ENCODE data around the gene FILIP1.

FILIP1 gene

DNA sequence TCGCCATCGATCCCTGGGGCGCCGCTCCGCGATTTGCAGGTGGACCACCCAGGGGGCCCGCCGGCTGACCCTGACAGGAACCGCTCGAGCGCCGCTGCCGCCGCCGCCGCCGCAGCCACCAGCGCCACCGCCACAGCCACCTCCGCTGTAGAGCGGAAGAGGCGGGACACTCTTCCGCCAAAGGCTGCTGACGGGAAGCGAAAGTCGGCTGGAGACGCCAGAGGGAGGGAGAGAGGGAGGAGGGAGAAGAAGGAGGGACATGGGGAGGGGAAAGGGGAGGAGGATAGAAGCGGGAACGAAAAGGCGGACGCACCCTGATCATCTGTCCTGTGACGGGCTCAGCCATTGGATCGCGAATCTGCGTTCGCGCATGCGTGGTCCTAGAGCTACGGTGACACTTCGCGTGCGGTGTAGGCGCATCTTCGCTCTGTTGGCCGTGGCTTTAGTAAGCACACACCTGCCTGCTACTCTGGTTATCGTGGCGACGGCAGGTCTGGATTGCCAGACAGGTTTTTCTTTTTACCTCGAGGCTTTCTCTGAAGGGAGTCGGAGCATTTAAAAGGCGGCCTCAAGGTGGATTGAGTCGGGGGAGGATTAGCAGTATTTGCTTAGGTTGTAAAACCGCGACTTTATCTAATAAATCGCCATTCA lies 208.8 kb downstream of the FILIP1 start, which contains the start of gene TMEM30A:
Gene TMEM30A (minus strand): TSS at position 161 of the 651 bp plus-strand sequence. CDS start 154 bp downstream, at position 7.
- H3K4me1 ChIP-seq (ENCODE audit: insufficient read depth, insufficient read length): no peaks in the 10 kb centered on the region
- DNase-seq (ENCODE audit: low read depth, low spot score): peak; percentile 94

DNA sequence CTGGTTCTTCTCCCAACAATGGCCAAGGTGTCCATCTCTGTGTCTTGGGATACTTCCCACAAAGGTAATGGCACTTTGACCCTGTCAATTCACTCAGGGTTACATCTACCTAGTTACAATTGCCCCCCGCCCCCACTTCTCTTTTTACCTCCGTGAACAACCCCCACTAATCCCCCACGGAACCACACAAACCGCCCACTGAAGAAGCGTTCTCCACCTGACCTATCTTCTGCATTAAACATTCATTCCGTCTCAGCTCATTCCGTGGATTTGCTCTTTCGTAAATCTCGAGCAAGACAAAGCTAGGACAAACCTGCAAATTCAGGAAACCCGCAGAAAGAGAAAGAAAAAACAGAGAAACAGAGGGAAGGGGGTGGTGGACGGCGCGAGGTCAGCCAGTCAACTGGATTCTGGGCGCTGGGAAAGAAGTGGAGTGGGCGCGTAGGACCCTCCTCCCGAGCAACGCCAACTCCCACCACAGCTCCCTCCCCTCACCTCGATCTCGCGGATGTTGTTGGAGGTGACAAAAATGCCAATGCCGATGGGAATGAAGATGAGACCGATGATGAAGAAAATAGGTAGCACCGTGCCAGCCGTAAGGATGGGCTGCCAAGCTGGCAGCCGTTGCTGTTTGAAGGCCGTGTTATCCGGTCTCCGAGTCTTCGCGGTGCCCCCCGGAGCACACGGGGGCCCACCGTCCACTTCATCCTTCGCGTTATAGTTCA lies 209.5 kb downstream of the FILIP1 start:
- DNase-seq (ENCODE audit: low read depth, low spot score): no peak
- Histone ChIP-seq H3K27me3 (ENCODE audit: insufficient read depth, insufficient read length) (no peaks in the 10 kb centered on the region), H3K9me3 (ENCODE audit: insufficient read depth, low read length) (no peaks in the 10 kb centered on the region), H3K9ac (ENCODE audit: insufficient read length, low read depth) (peak overlapping the region; percentile 88), H3K4me1 (ENCODE audit: insufficient read depth, insufficient read length) (no peaks in the 10 kb centered on the region), H3K36me3 (ENCODE audit: insufficient read depth, insufficient read length, low read length) (no peaks in the 10 kb centered on the region), H3K4me3 (ENCODE audit: insufficient read length, low read depth) (peak overlapping the region; percentile 95)
- TF ChIP-seq SUZ12 (IDR thresholded peaks at IDR 0.05; ENCODE audit: extremely low read depth, insufficient read depth, insufficient read length) (no peak), YY1 (IDR thresholded peaks at IDR 0.05; ENCODE audit: insufficient read depth, insufficient read length) (no peak), ZNF274 (IDR thresholded peaks at IDR 0.05; ENCODE audit: low read depth, low read length) (no peak)

More for the DNA sequence above, 208.8 kb downstream of the FILIP1 start, which contains the start of gene TMEM30A:
- Histone ChIP-seq H3K9me3 (ENCODE audit: insufficient read depth, low read length) (no peaks in the 10 kb centered on the region), H3K36me3 (ENCODE audit: insufficient read depth, insufficient read length, low read length) (no peaks in the 10 kb centered on the region), H3K27me3 (ENCODE audit: insufficient read depth, insufficient read length) (no peaks in the 10 kb centered on the region), H3K9ac (ENCODE audit: insufficient read length, low read depth) (peak within 1 kb of the TSS; percentile 88), H3K4me3 (ENCODE audit: insufficient read length, low read depth) (peak within 1 kb of the TSS; percentile 95)
- TF ChIP-seq SUZ12 (IDR thresholded peaks at IDR 0.05; ENCODE audit: extremely low read depth, insufficient read depth, insufficient read length) (no peak), ZNF274 (IDR thresholded peaks at IDR 0.05; ENCODE audit: low read depth, low read length) (no peak), YY1 (IDR thresholded peaks at IDR 0.05; ENCODE audit: insufficient read depth, insufficient read length) (no peak)

GRCh38 chr6:75282706-75283105 lies 210.9 kb downstream of the FILIP1 start:
- H3K4me3 ChIP-seq (ENCODE audit: insufficient read length, low read depth): peak overlapping the region; percentile 95
- H3K9ac ChIP-seq (ENCODE audit: insufficient read length, low read depth): no peak overlapping the region
- H3K27me3 ChIP-seq (ENCODE audit: insufficient read depth, insufficient read length): no peaks in the 10 kb centered on the region
- H3K9me3 ChIP-seq (ENCODE audit: insufficient read depth, low read length): no peaks in the 10 kb centered on the region
- no peak for DNase-seq (ENCODE audit: low read depth, low spot score)
- no peaks in the 10 kb centered on the region for H3K4me1 ChIP-seq (ENCODE audit: insufficient read depth, insufficient read length)
- H3K36me3 ChIP-seq (ENCODE audit: insufficient read depth, insufficient read length, low read length): no peaks in the 10 kb centered on the region
- TF ChIP-seq SUZ12 (IDR thresholded peaks at IDR 0.05; ENCODE audit: extremely low read depth, insufficient read depth, insufficient read length): no peak
- TF ChIP-seq YY1 (IDR thresholded peaks at IDR 0.05; ENCODE audit: insufficient read depth, insufficient read length): no peak
- no peak for TF ChIP-seq ZNF274 (IDR thresholded peaks at IDR 0.05; ENCODE audit: low read depth, low read length)

DNA sequence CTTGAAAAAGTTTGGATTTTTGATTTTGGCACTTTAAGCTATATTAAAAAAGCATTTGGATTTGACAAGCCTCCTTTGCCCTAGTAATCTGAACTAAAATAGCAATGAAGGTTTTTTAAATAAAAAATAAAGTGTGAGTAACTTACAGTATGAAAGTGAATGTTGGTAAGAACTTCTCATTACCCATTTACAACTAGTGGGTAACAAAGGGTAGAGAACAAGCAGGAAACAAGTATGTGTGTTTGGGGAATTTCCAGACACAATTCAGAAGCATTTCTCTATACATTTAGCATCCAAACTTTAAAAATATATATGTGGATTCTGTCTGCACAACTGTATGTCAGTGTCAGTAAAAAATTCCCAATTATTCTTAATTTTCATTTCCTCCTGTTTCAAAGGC lies 211.9 kb downstream of the FILIP1 start:
- TF ChIP-seq YY1 (IDR thresholded peaks at IDR 0.05; ENCODE audit: insufficient read depth, insufficient read length) (no peak), ZNF274 (IDR thresholded peaks at IDR 0.05; ENCODE audit: low read depth, low read length) (no peak), SUZ12 (IDR thresholded peaks at IDR 0.05; ENCODE audit: extremely low read depth, insufficient read depth, insufficient read length) (no peak)
- Histone ChIP-seq H3K4me1 (ENCODE audit: insufficient read depth, insufficient read length) (no peaks in the 10 kb centered on the region), H3K36me3 (ENCODE audit: insufficient read depth, insufficient read length, low read length) (peaks cover 4% of the 10 kb centered on the region), H3K4me3 (ENCODE audit: insufficient read length, low read depth) (no peak overlapping the region), H3K9ac (ENCODE audit: insufficient read length, low read depth) (no peak overlapping the region), H3K27me3 (ENCODE audit: insufficient read depth, insufficient read length) (no peaks in the 10 kb centered on the region), H3K9me3 (ENCODE audit: insufficient read depth, low read length) (no peaks in the 10 kb centered on the region)
- no peak for DNase-seq (ENCODE audit: low read depth, low spot score)

DNA sequence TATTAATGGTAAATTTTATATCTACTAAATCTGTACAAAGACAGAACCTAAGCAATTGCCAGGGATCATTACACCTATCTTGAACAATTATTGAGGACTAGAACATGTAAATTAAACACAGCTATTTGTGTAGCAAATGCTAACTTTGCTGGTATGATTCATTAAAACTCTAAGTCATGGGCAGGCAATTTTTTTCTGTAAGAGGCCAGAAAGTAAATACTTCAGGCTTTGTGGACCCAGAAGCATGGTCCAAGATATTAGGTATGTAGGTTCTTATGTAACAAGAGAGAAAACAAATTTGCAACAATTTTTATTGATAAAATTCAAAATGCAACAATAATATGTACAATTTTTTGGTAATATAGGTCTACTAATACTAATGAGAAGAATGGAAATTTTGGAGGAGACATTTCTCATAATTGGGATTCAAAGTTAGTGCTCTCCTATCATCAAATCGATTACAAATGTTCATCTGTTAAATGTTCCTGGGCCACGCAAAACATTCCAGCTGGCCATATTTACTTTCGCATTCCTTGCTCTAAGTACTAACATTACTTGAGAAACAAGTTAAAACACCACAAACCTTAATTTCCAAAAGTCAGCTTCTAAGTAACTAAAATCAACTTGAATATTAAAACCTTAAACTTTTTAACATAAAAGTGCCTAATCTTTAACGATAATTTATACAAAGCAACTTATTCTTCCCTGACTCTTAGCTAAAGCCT lies 213.3 kb downstream of the FILIP1 start:
- Histone ChIP-seq H3K9ac (ENCODE audit: insufficient read length, low read depth) (no peak overlapping the region), H3K36me3 (ENCODE audit: insufficient read depth, insufficient read length, low read length) (peaks cover 4% of the 10 kb centered on the region), H3K27me3 (ENCODE audit: insufficient read depth, insufficient read length) (no peaks in the 10 kb centered on the region), H3K4me1 (ENCODE audit: insufficient read depth, insufficient read length) (peaks cover 4% of the 10 kb centered on the region), H3K9me3 (ENCODE audit: insufficient read depth, low read length) (no peaks in the 10 kb centered on the region), H3K4me3 (ENCODE audit: insufficient read length, low read depth) (no peak overlapping the region)
- DNase-seq (ENCODE audit: low read depth, low spot score): no peak
- no peak for TF ChIP-seq YY1 (IDR thresholded peaks at IDR 0.05; ENCODE audit: insufficient read depth, insufficient read length)
- TF ChIP-seq SUZ12 (IDR thresholded peaks at IDR 0.05; ENCODE audit: extremely low read depth, insufficient read depth, insufficient read length): no peak
- TF ChIP-seq ZNF274 (IDR thresholded peaks at IDR 0.05; ENCODE audit: low read depth, low read length): no peak

DNA sequence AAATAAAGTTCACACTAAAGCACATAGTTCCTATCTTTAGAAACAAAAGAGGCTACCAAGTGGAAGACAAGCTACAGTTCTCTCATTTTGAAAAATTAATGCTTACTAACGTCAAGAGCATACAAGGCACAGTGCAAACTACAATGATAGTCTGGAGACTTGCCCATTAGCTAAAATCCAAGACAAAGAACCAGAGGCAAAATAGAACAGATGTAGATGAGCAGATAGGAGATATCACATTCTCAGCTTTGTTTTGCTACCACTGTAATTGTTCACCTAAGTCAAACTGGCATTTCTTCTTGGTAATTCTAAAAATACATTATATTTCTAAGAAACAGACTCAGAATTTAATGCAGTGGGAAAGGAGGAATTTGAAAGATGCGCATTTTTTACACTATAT lies 214.2 kb downstream of the FILIP1 start:
- H3K36me3 ChIP-seq (ENCODE audit: insufficient read depth, insufficient read length, low read length): peaks cover 4% of the 10 kb centered on the region
- TF ChIP-seq SUZ12 (IDR thresholded peaks at IDR 0.05; ENCODE audit: extremely low read depth, insufficient read depth, insufficient read length) (no peak), ZNF274 (IDR thresholded peaks at IDR 0.05; ENCODE audit: low read depth, low read length) (no peak), YY1 (IDR thresholded peaks at IDR 0.05; ENCODE audit: insufficient read depth, insufficient read length) (no peak)
- peaks cover 4% of the 10 kb centered on the region for H3K4me1 ChIP-seq (ENCODE audit: insufficient read depth, insufficient read length)
- H3K9me3 ChIP-seq (ENCODE audit: insufficient read depth, low read length): no peaks in the 10 kb centered on the region
- no peaks in the 10 kb centered on the region for H3K27me3 ChIP-seq (ENCODE audit: insufficient read depth, insufficient read length)
- no peak overlapping the region for H3K4me3 ChIP-seq (ENCODE audit: insufficient read length, low read depth)
- H3K9ac ChIP-seq (ENCODE audit: insufficient read length, low read depth): no peak overlapping the region
- no peak for DNase-seq (ENCODE audit: low read depth, low spot score)
